GM12873 (cell line): ENCODE measurements around the gene BBS9.

ENCODE experiments used
- CTCF ChIP-seq: IDR thresholded peaks from 2 replicates; pipeline ENCODE4 v1.5.1; 2012; ENCODE audit warnings: low read depth, mild to moderate bottlenecking, moderate library complexity, low read length, control low read depth; ENCODE audit not compliant: insufficient read depth; ENCODE audit errors: missing control alignments

The BBS9 gene

GRCh38 chr7:33109005-33109757 lies 20.2 kb upstream of the BBS9 start, which contains the start of gene RP9:
Gene RP9 (minus strand): TSS chr7:33109404. CDS start chr7:33109372, 32 bp downstream.
- TF ChIP-seq CTCF, result peak; percentile 39

GRCh38 chr7:33109758-33110238 lies 19.6 kb upstream of the BBS9 start:
- no peak for TF ChIP-seq CTCF

GRCh38 chr7:33111614-33112013 lies 17.8 kb upstream of the BBS9 start:
- no peak for TF ChIP-seq CTCF

- TF ChIP-seq CTCF, result no peak
Observed at GRCh38 chr7:33114976-33115375, 14.4 kb upstream of the BBS9 start.

GRCh38 chr7:33118383-33118782 lies 11.0 kb upstream of the BBS9 start:
- TF ChIP-seq CTCF, result no peak

- no peak for TF ChIP-seq CTCF
Observed at GRCh38 chr7:33127085-33127484, 2.3 kb upstream of the BBS9 start.

GRCh38 chr7:33128631-33128989 lies 754 bp upstream of the BBS9 start:
- TF ChIP-seq CTCF, result no peak
